ENCODE results near the gene CLN5.
A peak's percentile ranks its signal among the peaks of the same experiment; 100 is the strongest.

The CLN5 gene

GRCh38 chr13:76974618-76974975 is 17.3 kb upstream of the CLN5 start:
- H4K20me1 ChIP-seq, result no peaks in the 10 kb centered on the region
- no peak for TF ChIP-seq Cebpa-rat (IDR thresholded peaks at IDR 0.05)
- no peak overlapping the region for H3K4me2 ChIP-seq
- no peak overlapping the region for H3K4me3 ChIP-seq
- no peaks in the 10 kb centered on the region for H3K27me3 ChIP-seq
- H3K9me3 ChIP-seq, result peaks cover 6% of the 10 kb centered on the region; the same call in 1 of the 2 replicates
- no peaks in the 10 kb centered on the region for H3K36me3 ChIP-seq
- no peak overlapping the region for H3K9ac ChIP-seq
- no peak overlapping the region for H3K27ac ChIP-seq
- no peaks in the 10 kb centered on the region for H3K4me1 ChIP-seq

- Histone ChIP-seq H3K4me2 (no peak overlapping the region), H3K27ac (no peak overlapping the region), H3K9ac (no peak overlapping the region), H3K27me3 (no peaks in the 10 kb centered on the region), H3K36me3 (no peaks in the 10 kb centered on the region), H3K4me1 (no peaks in the 10 kb centered on the region), H4K20me1 (no peaks in the 10 kb centered on the region), H3K4me3 (no peak overlapping the region), H3K9me3 (peaks cover 6% of the 10 kb centered on the region; the same call in 1 of the 2 replicates)
- no peak for TF ChIP-seq Cebpa-rat (IDR thresholded peaks at IDR 0.05)
Observed at GRCh38 chr13:76975863-76976262, 16.0 kb upstream of the CLN5 start.

- H3K4me3 ChIP-seq, result no peak overlapping the region
- H3K27ac ChIP-seq, result no peak overlapping the region
- no peaks in the 10 kb centered on the region for H3K4me1 ChIP-seq
- H3K27me3 ChIP-seq, result no peaks in the 10 kb centered on the region
- no peaks in the 10 kb centered on the region for H3K36me3 ChIP-seq
- H4K20me1 ChIP-seq, result no peaks in the 10 kb centered on the region
- H3K9me3 ChIP-seq, result peaks cover 6% of the 10 kb centered on the region; the same call in 1 of the 2 replicates
- H3K4me2 ChIP-seq, result no peak overlapping the region
- no peak for TF ChIP-seq Cebpa-rat (IDR thresholded peaks at IDR 0.05)
- no peak overlapping the region for H3K9ac ChIP-seq
Observed at GRCh38 chr13:76976490-76976889, 15.4 kb upstream of the CLN5 start.

- no peak overlapping the region for H3K27ac ChIP-seq
- H4K20me1 ChIP-seq, result no peaks in the 10 kb centered on the region
- H3K4me2 ChIP-seq, result no peak overlapping the region
- peaks cover 6% of the 10 kb centered on the region; the same call in 1 of the 2 replicates for H3K9me3 ChIP-seq
- H3K9ac ChIP-seq, result no peak overlapping the region
- no peak overlapping the region for H3K4me3 ChIP-seq
- 0 out of 2 replicates have a peak, but pooled peaks cover under 1% of the 10 kb centered on the region for H3K4me1 ChIP-seq
- H3K27me3 ChIP-seq, result no peaks in the 10 kb centered on the region
- H3K36me3 ChIP-seq, result no peaks in the 10 kb centered on the region
- TF ChIP-seq Cebpa-rat (IDR thresholded peaks at IDR 0.05), result no peak
Observed at GRCh38 chr13:76976929-76977328, 15.0 kb upstream of the CLN5 start.

GRCh38 chr13:76980075-76980718 is 11.7 kb upstream of the CLN5 start:
- H3K4me1 ChIP-seq, result 0 out of 2 replicates have a peak, but pooled peaks cover 4% of the 10 kb centered on the region
- H3K27me3 ChIP-seq, result no peaks in the 10 kb centered on the region
- peaks cover 6% of the 10 kb centered on the region; the same call in 1 of the 2 replicates for H3K9me3 ChIP-seq
- H3K4me2 ChIP-seq, result 0 out of 2 replicates have a peak overlapping the region, but pooled peaks have one; percentile 36
- no peak for TF ChIP-seq Cebpa-rat (IDR thresholded peaks at IDR 0.05)
- H3K9ac ChIP-seq, result no peak overlapping the region
- H3K36me3 ChIP-seq, result no peaks in the 10 kb centered on the region
- no peak overlapping the region for H3K4me3 ChIP-seq
- no peaks in the 10 kb centered on the region for H4K20me1 ChIP-seq
- no peak overlapping the region for H3K27ac ChIP-seq

GRCh38 chr13:76982061-76982460 is 9.8 kb upstream of the CLN5 start:
- Histone ChIP-seq H3K36me3 (no peaks in the 10 kb centered on the region), H3K27ac (no peak overlapping the region), H3K4me2 (no peak overlapping the region; the same call in 1 of the 2 replicates), H3K27me3 (no peaks in the 10 kb centered on the region), H3K4me3 (no peak overlapping the region), H3K4me1 (0 out of 2 replicates have a peak, but pooled peaks cover 4% of the 10 kb centered on the region), H4K20me1 (no peaks in the 10 kb centered on the region), H3K9me3 (no peaks in the 10 kb centered on the region), H3K9ac (no peak overlapping the region)
- TF ChIP-seq Cebpa-rat (IDR thresholded peaks at IDR 0.05), result no peak

GRCh38 chr13:76983676-76984075 is 8.2 kb upstream of the CLN5 start:
- H3K4me3 ChIP-seq, result no peak overlapping the region
- H3K4me1 ChIP-seq, result 0 out of 2 replicates have a peak, but pooled peaks cover 4% of the 10 kb centered on the region
- H3K36me3 ChIP-seq, result no peaks in the 10 kb centered on the region
- H3K27me3 ChIP-seq, result no peaks in the 10 kb centered on the region
- H3K4me2 ChIP-seq, result no peak overlapping the region
- no peaks in the 10 kb centered on the region for H3K9me3 ChIP-seq
- H4K20me1 ChIP-seq, result no peaks in the 10 kb centered on the region
- no peak overlapping the region for H3K9ac ChIP-seq
- H3K27ac ChIP-seq, result no peak overlapping the region
- no peak for TF ChIP-seq Cebpa-rat (IDR thresholded peaks at IDR 0.05)

GRCh38 chr13:76991432-76991795 is 467 bp upstream of the CLN5 start:
- no peaks in the 10 kb centered on the region for H3K27me3 ChIP-seq
- no peak for TF ChIP-seq Cebpa-rat (IDR thresholded peaks at IDR 0.05)
- no peaks in the 10 kb centered on the region for H4K20me1 ChIP-seq
- peak overlapping the region; percentile 96 for H3K4me2 ChIP-seq
- peaks cover 12% of the 10 kb centered on the region for H3K36me3 ChIP-seq
- H3K9ac ChIP-seq, result peak overlapping the region; percentile 88
- peak overlapping the region; percentile 80 for H3K4me3 ChIP-seq
- peak overlapping the region; percentile 80 for H3K27ac ChIP-seq
- H3K4me1 ChIP-seq, result peaks cover 24% of the 10 kb centered on the region
- no peaks in the 10 kb centered on the region for H3K9me3 ChIP-seq

GRCh38 chr13:76992548-76993001 is 694 bp downstream of the CLN5 start:
- H3K36me3 ChIP-seq, result peaks cover 23% of the 10 kb centered on the region
- no peak for TF ChIP-seq Cebpa-rat (IDR thresholded peaks at IDR 0.05)
- peak overlapping the region; percentile 80 for H3K4me3 ChIP-seq
- no peaks in the 10 kb centered on the region for H3K9me3 ChIP-seq
- peak overlapping the region; percentile 88 for H3K9ac ChIP-seq
- H3K27ac ChIP-seq, result peak overlapping the region; percentile 80
- no peaks in the 10 kb centered on the region for H4K20me1 ChIP-seq
- peaks cover 24% of the 10 kb centered on the region for H3K4me1 ChIP-seq
- H3K27me3 ChIP-seq, result no peaks in the 10 kb centered on the region
- peak overlapping the region; percentile 96 for H3K4me2 ChIP-seq

- Histone ChIP-seq H3K4me1 (peaks cover 24% of the 10 kb centered on the region), H3K27ac (no peak overlapping the region)
Observed at GRCh38 chr13:76993021-76993420, 1.1 kb downstream of the CLN5 start.

More at GRCh38 chr13:76993021-76993420, 1.1 kb downstream of the CLN5 start:
- H3K36me3 ChIP-seq, result peaks cover 26% of the 10 kb centered on the region
- H3K9me3 ChIP-seq, result no peaks in the 10 kb centered on the region
- TF ChIP-seq Cebpa-rat (IDR thresholded peaks at IDR 0.05), result no peak
- no peaks in the 10 kb centered on the region for H4K20me1 ChIP-seq
- H3K9ac ChIP-seq, result peak overlapping the region; percentile 88
- H3K4me3 ChIP-seq, result peak overlapping the region; percentile 80
- peak overlapping the region; percentile 96 for H3K4me2 ChIP-seq
- H3K27me3 ChIP-seq, result no peaks in the 10 kb centered on the region

Data from BLaER1 (cell line).